ENCODE data around the gene PXDN. TPM values are rescaled to one million over a fixed set of nuclear protein-coding genes. Genes with fewer than 3 reads are reported as not detected.
"Not testable (repeated sequence)": the region's sequence is repeated elsewhere in the genome, so short reads cannot be mapped to it uniquely, and the experiment has no call there.

Gene PXDN
- total RNA-seq, 1 donor from 2014 or later = 27.5 TPM

GRCh38 chr2:1713142-1713838, 31.0 kb downstream of the PXDN start:
- DNase-seq (ENCODE audit: low spot score) = no peak
- intact Hi-C loops (cut with DNase I) = no loop called here

- intact Hi-C loops (cut with DNase I) = loop anchor here (5.0 kb wide), 1 partner anchor 32 kb away; the partner anchor contains the start of gene PXDN
Measured at GRCh38 chr2:1709946-1710560, 34.3 kb downstream of the PXDN start.

GRCh38 chr2:1709335-1709605, 35.0 kb downstream of the PXDN start:
- intact Hi-C loops (cut with DNase I) = loop anchor here (5.0 kb wide), 1 partner anchor 33 kb away; the partner anchor contains the start of gene PXDN

More at GRCh38 chr2:1709946-1710560, 34.3 kb downstream of the PXDN start:
- DNase-seq (ENCODE audit: low spot score) = no peak

GRCh38 chr2:1708476-1709334, 35.6 kb downstream of the PXDN start:
- intact Hi-C loops (cut with DNase I) = loop anchor here (1.0 to 5.0 kb wide), 2 partner anchors 8 to 34 kb away; partner anchors contain the start of gene PXDN
- DNase-seq (ENCODE audit: low spot score) = no peak

More at GRCh38 chr2:1709335-1709605, 35.0 kb downstream of the PXDN start:
- no peak for DNase-seq (ENCODE audit: low spot score)

- no peak for DNase-seq (ENCODE audit: low spot score)
- intact Hi-C loops (cut with DNase I) = loop anchor here (1.0 to 5.0 kb wide), 2 partner anchors 8 to 34 kb away; partner anchors contain the start of gene PXDN
Measured at GRCh38 chr2:1707771-1708418, 36.4 kb downstream of the PXDN start.

DNA sequence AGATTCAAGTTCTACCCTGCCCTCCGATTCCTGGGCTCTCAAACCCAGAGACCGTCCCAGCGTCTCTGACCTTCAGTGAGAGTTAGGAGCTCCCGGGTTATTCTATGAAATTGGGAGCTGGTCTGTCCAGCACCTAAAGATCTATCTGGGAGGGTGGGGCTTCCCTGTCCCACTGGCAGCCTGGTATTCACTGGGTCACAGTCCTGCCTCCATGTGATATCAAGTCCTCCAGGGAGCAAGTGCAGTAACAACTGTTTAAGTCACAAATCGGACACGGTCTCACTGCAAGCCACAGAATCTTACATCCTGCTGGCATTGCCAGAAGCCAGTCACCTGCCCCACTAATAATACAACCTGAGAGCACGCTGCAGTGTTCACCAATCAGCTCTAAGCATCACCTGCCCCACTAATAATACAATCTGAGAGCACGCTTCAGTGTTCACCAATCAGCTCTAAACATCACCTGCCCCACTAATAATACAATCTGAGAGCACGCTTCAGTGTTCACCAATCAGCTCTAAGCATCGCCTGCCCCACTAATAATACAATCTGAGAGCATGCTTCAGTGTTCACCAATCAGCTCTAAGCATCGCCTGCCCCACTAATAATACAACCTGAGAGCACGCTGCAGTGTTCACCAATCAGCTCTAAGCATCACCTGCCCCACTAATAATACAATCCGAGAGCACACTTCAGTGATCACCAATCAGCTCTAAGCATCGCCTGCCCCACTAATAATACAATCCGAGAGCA, 38.0 kb downstream of the PXDN start:
- not testable (repeated sequence) for DNase-seq (ENCODE audit: low spot score)
- intact Hi-C loops (cut with DNase I) = loop anchor here (5.0 kb wide), 1 partner anchor 36 kb away; the partner anchor contains the start of gene PXDN

DNA sequence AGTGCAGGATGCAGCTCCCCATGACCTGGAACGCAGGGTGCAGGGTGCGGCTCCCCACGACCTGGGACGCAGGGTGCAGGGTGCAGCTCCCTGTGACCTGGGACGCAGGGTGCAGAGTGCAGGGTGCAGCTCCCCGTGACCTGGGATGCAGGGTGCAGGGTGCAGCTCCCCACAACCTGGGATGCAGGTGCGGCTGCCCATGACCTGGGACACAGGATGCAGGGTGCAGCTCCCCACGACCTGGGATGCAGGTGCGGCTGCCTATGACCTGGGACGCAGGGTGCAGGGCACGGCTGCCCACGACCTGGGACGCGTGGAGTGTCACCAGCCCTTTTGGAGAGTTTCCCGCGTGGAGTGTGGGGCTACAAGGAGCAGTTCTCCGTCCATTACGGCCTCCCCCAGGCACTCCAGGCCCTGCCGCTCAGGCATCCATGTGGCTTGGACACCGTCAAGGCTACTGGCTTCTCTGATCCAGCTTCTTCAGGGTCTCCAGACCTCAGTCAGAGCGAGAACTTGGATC, 38.7 kb downstream of the PXDN start:
- intact Hi-C loops (cut with DNase I) = loop anchor here (5.0 kb wide), 1 partner anchor 37 kb away; the partner anchor contains the start of gene PXDN
- no peak for DNase-seq (ENCODE audit: low spot score)

- intact Hi-C loops (cut with DNase I) = loop anchor here (5.0 kb wide), 1 partner anchor 37 kb away; the partner anchor contains the start of gene PXDN
- DNase-seq (ENCODE audit: low spot score) = no peak
Measured at GRCh38 chr2:1704631-1705556, 39.4 kb downstream of the PXDN start.

DNA sequence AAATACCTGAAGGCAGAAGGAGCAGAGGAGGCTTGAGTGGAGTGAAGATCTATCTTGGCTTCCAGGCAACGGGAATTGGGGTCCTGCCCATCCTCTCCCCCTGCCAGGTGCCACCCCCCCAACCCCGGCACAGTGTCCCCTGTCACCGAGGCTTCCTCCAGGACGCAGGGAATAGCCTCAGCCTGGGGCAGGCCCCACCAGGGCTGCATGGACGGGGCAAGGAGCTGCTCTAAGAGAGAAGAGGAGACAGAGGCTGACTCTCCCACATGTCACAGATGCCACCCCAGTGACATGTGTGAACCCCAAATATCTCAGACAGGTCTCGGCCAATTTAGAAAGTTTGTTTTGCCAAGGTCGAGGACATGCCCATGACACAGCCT, 42.1 kb downstream of the PXDN start:
- no peak for DNase-seq (ENCODE audit: low spot score)
- intact Hi-C loops (cut with DNase I) = no loop called here

DNA sequence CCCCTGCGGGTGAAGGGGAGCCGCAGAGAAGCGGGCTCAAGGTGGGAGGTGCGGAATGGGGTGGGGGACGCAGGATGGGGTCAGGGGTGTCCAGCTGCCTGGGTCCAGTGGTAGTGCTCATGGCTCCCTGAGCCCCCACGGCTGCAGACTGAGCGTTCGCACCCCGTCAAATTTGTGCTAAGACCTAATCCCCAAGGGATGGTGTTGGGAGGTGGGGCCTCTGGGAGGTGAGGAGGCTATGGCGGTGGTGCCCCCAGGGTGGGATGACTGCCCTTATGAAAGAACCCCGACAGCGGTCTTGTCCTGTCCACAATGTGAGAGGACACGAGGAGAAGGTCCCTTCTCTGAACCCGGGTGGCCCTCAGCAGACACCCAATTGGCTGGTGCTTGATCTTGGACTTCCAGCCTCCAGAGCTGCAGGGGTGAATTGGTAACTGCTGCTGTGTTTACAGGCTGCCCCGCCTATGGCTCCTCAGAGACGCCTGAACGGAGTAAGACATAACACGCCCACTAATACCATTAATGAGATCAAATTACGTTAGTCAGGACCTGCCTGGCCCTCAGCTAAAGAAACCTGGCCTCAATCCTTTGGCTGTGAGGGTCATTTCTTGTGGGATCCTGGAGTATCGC, 42.6 kb downstream of the PXDN start:
- intact Hi-C loops (cut with DNase I) = no loop called here
- no peak for DNase-seq (ENCODE audit: low spot score)

- intact Hi-C loops (cut with DNase I) = no loop called here
- no peak for DNase-seq (ENCODE audit: low spot score)
Measured at GRCh38 chr2:1701020-1701419, 43.3 kb downstream of the PXDN start.

GRCh38 chr2:1700427-1700826, 43.9 kb downstream of the PXDN start:
- intact Hi-C loops (cut with DNase I); DNase-seq (ENCODE audit: low spot score): not testable (repeated sequence)

DNA sequence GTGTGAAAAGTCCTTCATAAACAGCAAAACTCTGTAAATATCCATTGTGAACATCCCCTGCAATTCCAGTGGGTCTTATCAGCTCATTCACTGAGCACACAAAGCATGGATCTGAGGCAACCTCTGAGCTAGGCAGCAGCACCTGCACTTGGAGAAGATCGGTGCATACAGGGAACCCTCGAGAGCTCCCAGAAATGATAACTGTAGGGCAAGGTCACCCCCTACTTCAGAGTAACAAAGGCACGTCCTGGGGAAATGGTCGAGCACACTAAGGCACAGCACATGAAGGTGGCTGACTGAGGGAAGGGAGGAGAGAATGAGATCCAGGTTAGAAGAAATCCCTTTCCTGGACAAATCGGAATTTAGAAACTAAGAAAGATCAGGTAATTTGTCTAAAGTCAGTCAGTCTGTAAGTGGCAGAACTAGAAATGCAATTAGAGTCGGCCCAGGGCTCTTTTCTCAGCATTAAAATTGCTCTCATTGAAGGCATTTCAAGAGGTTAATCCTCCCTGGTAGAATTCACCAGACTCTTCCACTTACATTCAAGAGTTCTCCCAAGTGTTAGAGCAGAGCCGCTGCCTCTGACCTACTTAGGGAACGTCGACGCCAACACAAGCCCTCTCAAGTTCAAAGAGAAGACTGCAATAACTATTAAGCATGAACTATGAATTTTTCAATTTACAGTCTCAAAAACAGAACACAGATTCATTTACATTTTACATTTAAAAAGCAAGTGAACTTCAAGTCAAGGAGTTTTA, 45.9 kb downstream of the PXDN start:
- no peak for DNase-seq (ENCODE audit: low spot score)

DNA sequence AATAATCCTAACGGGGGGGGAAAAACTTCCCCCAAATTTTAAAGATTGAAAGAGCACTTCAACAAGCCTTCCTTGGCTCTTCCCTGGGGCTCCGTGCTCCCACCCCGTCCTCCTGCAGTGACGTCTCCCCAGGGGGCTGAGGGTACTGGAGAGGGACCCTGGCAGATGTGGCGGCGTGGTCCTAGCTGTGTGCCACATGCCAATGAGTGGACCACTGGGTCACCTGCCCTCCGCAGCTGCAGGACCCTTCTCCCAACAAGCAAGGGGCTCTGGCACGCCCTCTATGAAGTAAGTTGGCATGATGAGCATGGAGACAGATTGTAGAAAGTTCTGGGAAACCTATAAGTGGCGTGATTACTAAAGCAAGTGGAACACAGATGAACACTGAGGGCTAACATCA, 46.7 kb downstream of the PXDN start:
- intact Hi-C loops (cut with DNase I) = no loop called here
- no peak for DNase-seq (ENCODE audit: low spot score)

More for the DNA sequence above, 45.9 kb downstream of the PXDN start:
- intact Hi-C loops (cut with DNase I) = no loop called here

DNA sequence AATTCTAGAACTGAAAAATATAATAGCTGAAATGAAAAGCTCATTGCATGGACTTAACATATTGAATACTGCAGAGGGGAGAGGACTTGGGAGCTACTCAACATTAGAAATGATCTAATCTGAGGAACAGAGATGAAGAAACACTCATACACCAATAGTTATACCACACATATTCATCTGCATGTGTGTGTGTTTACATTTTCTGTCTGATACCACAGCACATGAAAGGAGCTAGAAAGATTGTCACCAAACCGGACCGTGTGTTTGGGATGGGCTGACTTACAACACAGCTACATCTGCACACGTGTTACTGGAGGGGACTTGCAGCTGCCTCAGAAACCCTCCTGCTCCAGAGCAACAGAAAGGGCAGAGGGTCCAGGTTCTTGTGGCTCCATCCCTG, 47.8 kb downstream of the PXDN start:
- intact Hi-C loops (cut with DNase I) = no loop called here
- DNase-seq (ENCODE audit: low spot score) = no peak
